Measurements from ENCODE around the gene RGL3. TPM values are rescaled to one million over a fixed set of nuclear protein-coding genes. Genes with fewer than 3 reads are reported as not detected.
"Not testable (repeated sequence)": the region's sequence is repeated elsewhere in the genome, so short reads cannot be mapped to it uniquely, and the experiment has no call there.

The RGL3 gene
- total RNA-seq, 1 donor, result 2.3 TPM

DNA sequence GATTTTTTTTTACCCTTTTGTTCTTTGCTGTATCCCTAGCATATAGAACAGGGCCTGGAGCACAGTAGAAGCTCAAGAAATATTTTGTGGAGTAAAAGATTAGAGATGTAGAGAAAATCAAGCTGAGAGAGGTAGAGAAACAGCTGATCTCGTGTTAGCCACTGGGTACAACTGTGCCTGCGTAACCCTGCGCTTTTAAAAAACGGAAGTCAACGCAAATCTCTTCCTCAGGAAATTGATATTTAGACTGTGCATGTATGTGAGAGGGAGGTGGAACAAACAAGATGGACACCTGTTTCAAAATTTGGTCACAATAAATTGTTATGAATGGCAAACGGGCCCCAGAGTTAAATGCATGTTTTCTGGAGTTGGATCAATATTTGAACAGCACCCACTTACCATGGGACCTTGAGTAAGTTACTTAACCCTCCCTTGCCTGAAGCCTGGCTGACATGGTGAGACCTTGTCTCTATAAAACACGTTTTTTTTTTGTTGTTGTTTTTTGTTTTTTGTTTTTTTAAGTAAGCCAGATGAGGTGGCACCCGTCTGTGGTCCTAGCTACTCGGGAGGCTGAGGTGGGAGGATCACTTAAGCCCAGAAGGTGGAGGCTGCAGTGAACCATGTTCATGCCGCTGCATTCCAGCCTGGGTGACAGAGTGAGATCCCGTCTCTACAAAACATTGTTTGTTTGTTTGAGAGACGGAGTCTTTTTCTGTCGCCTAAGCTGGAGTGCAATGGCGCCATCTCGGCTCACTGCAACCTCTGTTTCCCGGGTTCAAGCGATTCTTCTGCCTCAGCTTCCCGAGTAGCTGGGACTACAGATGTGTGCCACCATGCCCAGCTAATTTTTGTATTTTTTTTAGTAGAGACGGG lies 31.7 kb downstream of the RGL3 start:
- DNase-seq (ENCODE audit: low read depth), result no peak
- TF ChIP-seq, protein P1, sequence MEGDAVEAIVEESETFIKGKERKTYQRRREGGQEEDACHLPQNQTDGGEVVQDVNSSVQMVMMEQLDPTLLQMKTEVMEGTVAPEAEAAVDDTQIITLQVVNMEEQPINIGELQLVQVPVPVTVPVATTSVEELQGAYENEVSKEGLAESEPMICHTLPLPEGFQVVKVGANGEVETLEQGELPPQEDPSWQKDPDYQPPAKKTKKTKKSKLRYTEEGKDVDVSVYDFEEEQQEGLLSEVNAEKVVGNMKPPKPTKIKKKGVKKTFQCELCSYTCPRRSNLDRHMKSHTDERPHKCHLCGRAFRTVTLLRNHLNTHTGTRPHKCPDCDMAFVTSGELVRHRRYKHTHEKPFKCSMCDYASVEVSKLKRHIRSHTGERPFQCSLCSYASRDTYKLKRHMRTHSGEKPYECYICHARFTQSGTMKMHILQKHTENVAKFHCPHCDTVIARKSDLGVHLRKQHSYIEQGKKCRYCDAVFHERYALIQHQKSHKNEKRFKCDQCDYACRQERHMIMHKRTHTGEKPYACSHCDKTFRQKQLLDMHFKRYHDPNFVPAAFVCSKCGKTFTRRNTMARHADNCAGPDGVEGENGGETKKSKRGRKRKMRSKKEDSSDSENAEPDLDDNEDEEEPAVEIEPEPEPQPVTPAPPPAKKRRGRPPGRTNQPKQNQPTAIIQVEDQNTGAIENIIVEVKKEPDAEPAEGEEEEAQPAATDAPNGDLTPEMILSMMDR (IDR thresholded peaks at IDR 0.05; ENCODE audit: insufficient read depth, low read length), result no peak
- no peak overlapping the region for H3K4me3 ChIP-seq (ENCODE audit: low read depth, low read length)

GRCh38 chr19:11384778-11385129 lies 34.4 kb downstream of the RGL3 start:
- TF ChIP-seq, protein P1 (IDR thresholded peaks at IDR 0.05; ENCODE audit: insufficient read depth, low read length), result no peak
- no peak for DNase-seq (ENCODE audit: low read depth)
- H3K4me3 ChIP-seq (ENCODE audit: low read depth, low read length), result no peak overlapping the region

DNA sequence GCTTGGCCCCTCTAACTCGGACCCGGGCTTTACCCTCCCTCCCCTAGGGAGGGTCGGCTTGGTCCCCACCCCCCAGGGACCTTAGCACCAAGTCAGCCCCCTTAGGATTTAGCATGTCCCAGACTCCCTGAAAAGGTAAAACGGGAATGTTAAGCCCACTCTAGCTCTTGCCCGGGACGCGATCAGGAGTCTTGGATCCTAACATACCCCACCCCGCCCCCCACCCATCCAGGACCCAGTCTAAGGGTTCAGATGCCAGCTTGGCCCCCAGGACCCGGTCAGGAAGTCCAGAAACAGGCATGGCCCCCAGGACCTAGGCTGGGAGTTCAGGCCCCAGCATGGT lies 35.4 kb downstream of the RGL3 start:
- peak overlapping the region; percentile 58 for H3K4me3 ChIP-seq (ENCODE audit: low read depth, low read length)
- DNase-seq (ENCODE audit: low read depth), result no peak
- TF ChIP-seq, protein P1 (IDR thresholded peaks at IDR 0.05; ENCODE audit: insufficient read depth, low read length), result no peak

GRCh38 chr19:11382898-11383705 lies 36.0 kb downstream of the RGL3 start:
- peak overlapping the region; percentile 58 for H3K4me3 ChIP-seq (ENCODE audit: low read depth, low read length)
- TF ChIP-seq, protein P1 (IDR thresholded peaks at IDR 0.05; ENCODE audit: insufficient read depth, low read length), result peak; percentile 71
- no peak for DNase-seq (ENCODE audit: low read depth)

GRCh38 chr19:11380653-11381537 lies 38.2 kb downstream of the RGL3 start:
- TF ChIP-seq, protein P1 (IDR thresholded peaks at IDR 0.05; ENCODE audit: insufficient read depth, low read length), result peak; percentile 78
- peak; percentile 93 for DNase-seq (ENCODE audit: low read depth)
- H3K4me3 ChIP-seq (ENCODE audit: low read depth, low read length), result peak overlapping the region; percentile 79

DNA sequence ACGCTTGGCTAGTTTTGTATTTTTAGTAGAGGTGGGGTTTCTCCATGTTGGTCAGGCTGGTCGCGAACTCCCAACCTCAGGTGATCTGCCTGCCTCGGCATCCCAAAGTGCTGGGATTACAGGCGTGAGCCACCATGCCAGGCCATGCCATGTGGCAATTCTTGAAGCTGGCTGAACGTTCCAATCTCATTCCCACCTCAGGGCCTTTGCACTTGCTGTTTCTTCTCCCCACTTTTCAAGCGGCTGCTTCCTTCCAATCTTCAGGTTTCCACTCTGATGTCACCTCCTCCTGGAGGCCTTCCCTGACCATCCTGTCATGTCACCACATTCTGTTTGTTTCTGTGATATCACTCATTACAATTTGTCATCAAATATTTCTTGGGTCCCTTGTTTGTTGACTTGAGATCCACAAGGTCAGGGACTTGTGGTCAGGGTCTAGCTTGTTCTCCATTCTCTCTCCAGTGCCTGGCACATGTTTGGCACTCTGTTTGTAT lies 39.2 kb downstream of the RGL3 start:
- no peak overlapping the region for H3K4me3 ChIP-seq (ENCODE audit: low read depth, low read length)

DNA sequence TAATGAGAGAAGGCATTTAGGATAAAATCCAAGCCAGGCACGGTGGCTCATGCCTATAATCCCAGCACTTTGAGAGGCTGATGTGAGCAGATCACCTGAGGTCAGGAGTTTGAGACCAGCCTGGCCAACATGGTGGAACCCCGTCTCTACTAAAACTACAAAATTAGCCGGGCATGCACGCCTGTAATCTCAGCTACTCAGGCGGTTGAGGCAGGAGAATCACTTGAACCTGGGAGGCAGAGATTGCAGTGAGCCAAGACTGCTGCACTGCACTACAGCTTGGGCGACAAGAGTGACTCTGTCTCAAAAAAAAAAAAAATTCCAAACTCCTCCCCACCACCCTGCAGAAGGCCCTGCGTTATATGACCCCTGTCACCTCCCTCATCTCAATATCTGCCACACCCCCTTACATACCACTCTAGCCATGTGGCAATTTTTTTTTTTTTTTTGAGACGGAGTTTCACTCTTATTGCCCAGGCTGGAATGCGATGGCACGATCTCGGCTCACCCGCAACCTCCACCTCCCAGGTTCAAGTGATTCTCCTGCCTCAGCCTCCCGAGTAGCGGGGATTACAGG lies 39.8 kb downstream of the RGL3 start:
- not testable (repeated sequence) for DNase-seq (ENCODE audit: low read depth); H3K4me3 ChIP-seq (ENCODE audit: low read depth, low read length)

More for the DNA sequence above, 39.2 kb downstream of the RGL3 start:
- TF ChIP-seq, protein P1 (IDR thresholded peaks at IDR 0.05; ENCODE audit: insufficient read depth, low read length), result no peak
- DNase-seq (ENCODE audit: low read depth), result no peak

All from fibroblast of the aortic adventitia (primary cell).